T-cell (primary cell): ENCODE data around the gene DHX57. TPM values are rescaled to one million over a fixed set of nuclear protein-coding genes. Genes with fewer than 3 reads are reported as not detected.
A peak's percentile ranks its signal among the peaks of the same experiment; 100 is the strongest.

Experiments
- ATAC-seq, 4 experiments: fragments of 200-7000 bp in 3 of 4; fragments of 150-1000 bp in 1 of 4; cut with Tn5 transposase; replicated peaks in 1 of 4; 1 replicate in 3 of 4; 2 replicates in 1 of 4; pipeline ENCODE4 v1.10.0; 2021; ENCODE audit warnings: moderate library complexity in 3 of 4, mild to moderate bottlenecking in 2 of 4, moderate number of reproducible peaks in 1 of 4
- CTCF ChIA-PET, 2 donors: fragments of 300-600 bp; sonication (Branson Sonifier 250); formaldehyde crosslinking; loops; one replicate each; lab custom pipeline; 2022; ENCODE audit warnings: antibody characterized with exemption in 2 of 2; lab: Charles Lee
- POLR2A ChIA-PET, 2 donors: fragments of 300-600 bp; sonication (Branson Sonifier 250); formaldehyde crosslinking; loops; one replicate each; lab custom pipeline; 2022; ENCODE audit warnings: antibody characterized with exemption in 2 of 2; lab: Charles Lee
- DNase-seq, 35 experiments: peaks; one replicate each; pipeline versions ENCODE4 v3.0.0 to v3.0.0-alpha.2; 2013 to 2023
- H3K27ac ChIP-seq: one replicate; pipeline ENCODE4 v1.5.1; 2013; ENCODE audit warnings: low read length
- H3K27me3 ChIP-seq, 2 experiments: replicated peaks in 1 of 2; 1 replicate in 1 of 2; 2 replicates in 1 of 2; pipeline versions ENCODE4 v1.6.1 to v1.7.0; 2013; ENCODE audit warnings: low read length in 1 of 2, mixed read lengths in 1 of 2; ENCODE audit not compliant: control insufficient read depth in 2 of 2, insufficient read depth in 2 of 2; ENCODE audit errors: extremely low read depth in 1 of 2
- H3K36me3 ChIP-seq, 2 donors: 1 replicate in 1 of 2; 2 replicates in 1 of 2; pipeline versions ENCODE4 v1.6.1 to v1.7.0; 2013; ENCODE audit warnings: low read length in 1 of 2; ENCODE audit not compliant: control insufficient read depth in 2 of 2, insufficient read depth in 1 of 2; ENCODE audit errors: extremely low read depth in 1 of 2
- H3K4me1 ChIP-seq, 2 experiments: 1 replicate in 1 of 2; 2 replicates in 1 of 2; pipeline versions ENCODE4 v1.6.1 to v1.7.0; 2013; ENCODE audit warnings: low read length in 2 of 2, mixed read lengths in 1 of 2; ENCODE audit not compliant: insufficient read depth in 2 of 2, control insufficient read depth in 1 of 2; ENCODE audit errors: extremely low read depth in 1 of 2
- H3K4me3 ChIP-seq, 2 donors: 1 replicate in 1 of 2; 2 replicates in 1 of 2; pipeline versions ENCODE4 v1.5.1 to v1.7.0; 2013; ENCODE audit warnings: mild to moderate bottlenecking in 2 of 2, low read length in 1 of 2, moderate library complexity in 1 of 2; ENCODE audit not compliant: control insufficient read depth in 1 of 2; ENCODE audit errors: extremely low read depth in 1 of 2
- H3K9me3 ChIP-seq: 2 replicates; pipeline ENCODE4 v1.7.0; 2013
- H3K27ac Mint-ChIP-seq, 2 donors: one replicate each; pipeline ENCODE4 v1.8.0; 2020 to 2021; ENCODE audit warnings: mild to moderate bottlenecking in 2 of 2, mixed read lengths in 2 of 2
- H3K27me3 Mint-ChIP-seq, 2 donors: one replicate each; pipeline ENCODE4 v1.8.0; 2021 to 2022; ENCODE audit warnings: mixed read lengths in 2 of 2
- H3K36me3 Mint-ChIP-seq: one replicate; pipeline ENCODE4 v1.8.0; 2021; ENCODE audit warnings: mixed read lengths
- H3K4me1 Mint-ChIP-seq, 3 donors: one replicate each; pipeline ENCODE4 v1.8.0; 2020 to 2022; ENCODE audit warnings: mixed read lengths in 3 of 3, mild to moderate bottlenecking in 1 of 3
- H3K4me3 Mint-ChIP-seq, 3 donors: one replicate each; pipeline ENCODE4 v1.8.0; 2020 to 2022; ENCODE audit warnings: mild to moderate bottlenecking in 3 of 3, mixed read lengths in 3 of 3, moderate library complexity in 3 of 3
- H3K9me3 Mint-ChIP-seq, 3 donors: one replicate each; pipeline ENCODE4 v1.8.0; 2020 to 2022; ENCODE audit warnings: mixed read lengths in 3 of 3
- WGBS: methylation state at CpG from one replicate; pipeline ENCODE4 v1.1.5; 2013; ENCODE audit warnings: missing lambda C conversion rate; ENCODE audit not compliant: insufficient coverage; 5-methylcytosine and 5-hydroxymethylcytosine counted together
- total RNA-seq, 35 experiments: library from RNA in 6 of 35; stranded (reverse) in 6 of 35; fragments of 120-200 nt in 1 of 35; gene quantifications; one replicate each; pipeline versions ENCODE4 v1.2.1 to v1.2.4 and lab custom pipeline; 2013 to 2026

DHX57 gene
- total RNA-seq, 5 donors from 2014 or later (not counting 1 experiment from before 2014, with no cell fraction given) = 14.2 to 20.5 (median 16.0) TPM

- 17% methylated on average over 14 of the region's 18 CpGs for WGBS
- ATAC-seq = peak in 3 of 4 experiments; percentile 3
Measured at GRCh38 chr2:38751596-38752410, 123.9 kb downstream of the DHX57 start.

GRCh38 chr2:38750891-38751595 is 124.7 kb downstream of the DHX57 start, which contains the start of gene SRSF7:
TSS of gene SRSF7 (minus strand) at chr2:38751361. CDS start at chr2:38751256, 105 bp downstream.
- ATAC-seq (peak; percentile 78 to 87 (median 82)), DNase-seq (peak; percentile 94 to 99 (median 97))
- peaks cover 45% of the 10 kb centered on the region for H3K36me3 Mint-ChIP-seq
- Histone ChIP-seq H3K4me1 (peaks cover 36 to 46% of the 10 kb centered on the region in 2 experiments), H3K4me3 (peak within 1 kb of the TSS; percentile 89 to 95), H3K27ac (peak within 1 kb of the TSS; percentile 96), H3K9me3 (no peaks in the 10 kb centered on the region), H3K36me3 (peaks cover 4 to 40% of the 10 kb centered on the region in 2 donors), H3K27me3 (no peaks in the 10 kb centered on the region)
- ChIA-PET POLR2A (interaction anchor here (0.5 to 2.5 kb wide), 94 partner anchors 8 to 1595 kb away, joined by 3 to 41 read pairs (median 4); partner anchors contain the start of genes GALM (in 2 of the 2), GEMIN6 (in 2 of the 2), CEBPZ (in 1 of the 2) and DHX57 (in 1 of the 2)), CTCF (interaction anchor here (0.6 to 1.9 kb wide), 9 partner anchors 11 to 435 kb away, joined by 3 to 10 read pairs (median 4); no protein-coding TSS in a partner anchor)
- peak within 1 kb of the TSS; percentile 99 to 100 (median 100) for H3K4me3 Mint-ChIP-seq
- WGBS = under 1% methylated on average over 63 of the region's 68 CpGs
- H3K27ac Mint-ChIP-seq = peak within 1 kb of the TSS; percentile 99 to 100
- H3K9me3 Mint-ChIP-seq = no peaks in the 10 kb centered on the region
- peaks cover 0 to 3% of the 10 kb centered on the region in 2 donors for H3K27me3 Mint-ChIP-seq
- H3K4me1 Mint-ChIP-seq = peaks cover 52 to 66% (median 62%) of the 10 kb centered on the region in 3 donors

More at GRCh38 chr2:38751596-38752410, 123.9 kb downstream of the DHX57 start:
- peaks cover 4 to 32% of the 10 kb centered on the region in 2 donors for H3K36me3 ChIP-seq
- no peaks in the 10 kb centered on the region for H3K27me3 ChIP-seq
- peaks cover 0 to 3% of the 10 kb centered on the region in 2 donors for H3K27me3 Mint-ChIP-seq
- H3K27ac ChIP-seq = peak overlapping the region; percentile 96
- peaks cover 30 to 46% of the 10 kb centered on the region in 2 experiments for H3K4me1 ChIP-seq
- H3K4me1 Mint-ChIP-seq = peaks cover 44 to 58% (median 54%) of the 10 kb centered on the region in 3 donors
- H3K4me3 Mint-ChIP-seq = peak overlapping the region; percentile 99 to 100 (median 100)
- H3K27ac Mint-ChIP-seq = peak overlapping the region; percentile 99 to 100
- no peaks in the 10 kb centered on the region for H3K9me3 Mint-ChIP-seq
- CTCF ChIA-PET = interaction anchor here (0.6 to 1.9 kb wide), 10 partner anchors 12 to 436 kb away, joined by 3 to 10 read pairs (median 4); no protein-coding TSS in a partner anchor
- DNase-seq = peak in 5 of 35 experiments; percentile 2 to 51 (median 17)
- peak overlapping the region; percentile 89 to 95 for H3K4me3 ChIP-seq
- no peaks in the 10 kb centered on the region for H3K9me3 ChIP-seq
- peaks cover 37% of the 10 kb centered on the region for H3K36me3 Mint-ChIP-seq
- POLR2A ChIA-PET = interaction anchor here (0.5 to 2.5 kb wide), 87 partner anchors 8 to 1787 kb away, joined by 3 to 41 read pairs (median 4); partner anchors contain the start of genes GALM (in 2 of the 2), GEMIN6 (in 2 of the 2), CEBPZ (in 1 of the 2) and DHX57 (in 1 of the 2)

GRCh38 chr2:38750011-38750890 is 125.5 kb downstream of the DHX57 start:
- H3K36me3 ChIP-seq = peaks cover 4 to 48% of the 10 kb centered on the region in 2 donors
- H3K27me3 ChIP-seq = no peaks in the 10 kb centered on the region
- peak in 32 of 35 experiments; percentile 4 to 62 (median 32) for DNase-seq
- ChIA-PET POLR2A (interaction anchor here (0.5 to 2.5 kb wide), 33 partner anchors 7 to 1518 kb away, joined by 3 to 36 read pairs (median 5); partner anchors contain the start of genes GALM (in 2 of the 2), CEBPZ (in 1 of the 2), DHX57 (in 1 of the 2) and HNRNPLL (in 1 of the 2)), CTCF (interaction anchor here (1.2 to 1.9 kb wide), 2 partner anchors 10 to 165 kb away, joined by 3 to 8 read pairs; no protein-coding TSS in a partner anchor)
- H3K4me3 ChIP-seq = peak overlapping the region; percentile 89 to 95
- H3K36me3 Mint-ChIP-seq = peaks cover 51% of the 10 kb centered on the region
- peak; percentile 27 to 52 (median 45) for ATAC-seq
- peaks cover 39 to 49% of the 10 kb centered on the region in 2 experiments for H3K4me1 ChIP-seq
- peaks cover 0 to 3% of the 10 kb centered on the region in 2 donors for H3K27me3 Mint-ChIP-seq
- under 1% methylated on average over 55 of the region's 59 CpGs for WGBS
- peaks cover 60 to 74% (median 70%) of the 10 kb centered on the region in 3 donors for H3K4me1 Mint-ChIP-seq
- H3K4me3 Mint-ChIP-seq = peak overlapping the region; percentile 99 to 100 (median 100)
- no peaks in the 10 kb centered on the region for H3K9me3 Mint-ChIP-seq
- H3K27ac ChIP-seq = peak overlapping the region; percentile 96
- peak overlapping the region; percentile 99 to 100 for H3K27ac Mint-ChIP-seq
- no peaks in the 10 kb centered on the region for H3K9me3 ChIP-seq

DNA sequence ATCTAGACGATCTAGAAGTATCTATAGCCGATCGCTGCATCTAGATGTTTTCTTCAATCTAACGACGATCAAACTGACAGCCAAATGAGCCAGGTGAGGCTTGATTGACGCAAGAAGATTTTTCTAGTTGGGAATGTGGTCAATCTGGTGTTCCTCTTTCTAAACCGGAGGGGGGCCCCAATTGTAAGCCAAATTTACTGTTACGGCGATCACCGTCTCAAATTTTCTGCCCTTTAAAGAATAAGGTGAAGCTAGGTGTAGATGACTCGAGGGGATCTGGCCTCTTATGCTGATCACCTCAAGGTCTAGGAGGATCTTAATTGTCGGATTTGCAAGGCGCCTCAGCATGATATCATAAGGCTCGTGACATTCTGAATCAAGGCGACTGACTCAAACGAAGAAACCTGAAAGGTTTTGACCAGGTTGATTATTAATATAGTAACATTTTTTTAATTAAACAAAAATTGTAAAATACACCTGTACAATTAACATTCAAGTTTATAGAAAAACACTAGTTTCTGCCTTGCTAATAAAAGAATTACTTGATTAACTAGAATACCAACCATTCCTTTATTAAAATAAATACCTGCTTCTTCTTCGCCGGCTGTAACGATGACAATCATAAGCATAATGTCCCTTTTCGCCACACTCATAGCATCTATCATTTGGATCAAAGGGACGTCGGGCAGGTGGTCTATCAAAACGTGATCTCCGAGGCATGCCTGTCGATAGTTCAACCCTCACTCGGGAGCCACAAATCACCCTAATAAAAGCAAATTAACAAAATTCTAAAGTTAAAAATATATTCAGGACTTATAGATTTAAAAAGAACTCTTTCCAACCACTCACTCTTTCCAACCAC is 126.6 kb downstream of the DHX57 start:
- CTCF ChIA-PET = interaction anchor here (0.6 to 9.6 kb wide), 3 partner anchors 167 to 206 kb away, joined by 3 to 97 read pairs (median 5); no protein-coding TSS in a partner anchor
- H3K4me1 ChIP-seq = peaks cover 42 to 46% of the 10 kb centered on the region in 2 experiments
- H3K27ac ChIP-seq = peak overlapping the region; percentile 96
- Mint-ChIP-seq H3K4me3 (peak overlapping the region; percentile 99 to 100 (median 100)), H3K9me3 (no peaks in the 10 kb centered on the region), H3K36me3 (peaks cover 60% of the 10 kb centered on the region), H3K27me3 (peaks cover 0 to 3% of the 10 kb centered on the region in 2 donors), H3K4me1 (peaks cover 70 to 83% (median 78%) of the 10 kb centered on the region in 3 donors), H3K27ac (peak overlapping the region; percentile 84 to 89)
- no peaks in the 10 kb centered on the region for H3K9me3 ChIP-seq
- ATAC-seq = no peak
- H3K27me3 ChIP-seq = no peaks in the 10 kb centered on the region
- POLR2A ChIA-PET = interaction anchor here (0.5 to 1.2 kb wide), 8 partner anchors 49 to 562 kb away, joined by 3 to 5 read pairs (median 4); no protein-coding TSS in a partner anchor
- 22% methylated on average over 17 of the region's 26 CpGs for whole genome bisulfite sequencing
- peaks cover 4 to 57% of the 10 kb centered on the region in 2 donors for H3K36me3 ChIP-seq
- H3K4me3 ChIP-seq = peak overlapping the region; percentile 89 to 95
- DNase-seq = peak in 1 of 35 experiments; percentile 50
